B cell (primary cell): Measurements from ENCODE around the gene THEMIS. TPM values are rescaled to one million over a fixed set of nuclear protein-coding genes. Genes with fewer than 3 reads are reported as not detected.

Experiments
- ATAC-seq: fragments of 200-7000 bp; cut with Tn5 transposase; one replicate; pipeline ENCODE4 v1.10.0; 2021; ENCODE audit warnings: low read depth, mild to moderate bottlenecking, moderate number of reproducible peaks, moderate library complexity
- CTCF ChIA-PET: fragments of 350-600 bp; sonication (Branson Sonifier 250); formaldehyde crosslinking; loops from one replicate; lab custom pipeline; 2021; ENCODE audit warnings: antibody characterized with exemption, inconsistent platforms; lab: Charles Lee
- POLR2A ChIA-PET: fragments of 350-600 bp; sonication (Branson Sonifier 250); formaldehyde crosslinking; loops from one replicate; lab custom pipeline; 2021; ENCODE audit warnings: antibody characterized with exemption; lab: Charles Lee
- DNase-seq: peaks from one replicate; pipeline ENCODE4 v3.0.0; 2013
- H2AFZ ChIP-seq: 2 replicates; pipeline ENCODE4 v1.6.1; 2012; ENCODE audit warnings: mild to moderate bottlenecking, low read depth, low read length; ENCODE audit not compliant: insufficient read depth, poor library complexity, severe bottlenecking
- H3K27ac ChIP-seq, 2 donors: 1 replicate in 1 of 2; 2 replicates in 1 of 2; pipeline ENCODE4 v1.5.1; 2012 to 2013; ENCODE audit warnings: low read length in 2 of 2, mild to moderate bottlenecking in 2 of 2, moderate library complexity in 1 of 2
- H3K27me3 ChIP-seq, 4 experiments: fragments of 200-600 bp in 1 of 4; sonication (generic) in 1 of 4; replicated peaks in 1 of 4; 1 replicate in 2 of 4; 2 replicates in 2 of 4; pipeline versions ENCODE4 v1.6.1 to v1.7.0; 2013 to 2016; ENCODE audit warnings: low read length in 3 of 4, mild to moderate bottlenecking in 2 of 4, mixed read lengths in 1 of 4, moderate library complexity in 1 of 4; ENCODE audit not compliant: insufficient read depth in 4 of 4, control insufficient read depth in 3 of 4; ENCODE audit errors: control extremely low read depth in 1 of 4
- H3K36me3 ChIP-seq, 2 experiments: replicated peaks in 1 of 2; 1 replicate in 1 of 2; 2 replicates in 1 of 2; pipeline versions ENCODE4 v1.6.1 to v1.7.1; 2013; ENCODE audit warnings: low read length in 1 of 2; ENCODE audit not compliant: insufficient read depth in 2 of 2, control insufficient read depth in 1 of 2; ENCODE audit errors: control extremely low read depth in 1 of 2, extremely low read depth in 1 of 2
- H3K4me1 ChIP-seq, 2 donors: fragments of 200-600 bp in 1 of 2; sonication (generic) in 1 of 2; 1 replicate in 1 of 2; 2 replicates in 1 of 2; pipeline versions ENCODE4 v1.5.1 to v1.6.1; 2013 to 2017; ENCODE audit warnings: low read length in 2 of 2; ENCODE audit not compliant: control insufficient read depth in 2 of 2, insufficient read depth in 2 of 2
- H3K4me2 ChIP-seq: replicated peaks from 2 replicates; pipeline ENCODE3; 2012; ENCODE audit warnings: mild to moderate bottlenecking, low read depth, low read length; ENCODE audit not compliant: poor library complexity, severe bottlenecking
- H3K4me3 ChIP-seq, 5 experiments: fragments of 200-600 bp in 1 of 5; sonication (generic) in 1 of 5; 1 replicate in 3 of 5; 2 replicates in 2 of 5; pipeline versions ENCODE4 v1.5.1 to v1.7.0; 2011 to 2016; ENCODE audit warnings: low read length in 4 of 5, mild to moderate bottlenecking in 4 of 5, low read depth in 2 of 5, control low read depth in 1 of 5, moderate library complexity in 1 of 5; ENCODE audit not compliant: insufficient read depth in 1 of 5; ENCODE audit errors: control extremely low read depth in 1 of 5, extremely low read depth in 1 of 5
- H3K79me2 ChIP-seq: fragments of 200-600 bp; sonication (generic); one replicate; pipeline ENCODE4 v1.6.0; 2016; ENCODE audit warnings: low read length; ENCODE audit not compliant: control insufficient read depth, insufficient read depth
- H3K9ac ChIP-seq: fragments of 200-600 bp; sonication (generic); 2 replicates; pipeline ENCODE4 v1.6.1; 2017; ENCODE audit warnings: mild to moderate bottlenecking, low read length, moderate library complexity
- H3K9me3 ChIP-seq, 3 donors: one replicate each; pipeline versions ENCODE4 v1.6.1 to v1.7.1; 2013; ENCODE audit warnings: low read length in 2 of 3; ENCODE audit not compliant: control insufficient read depth in 2 of 3, insufficient read depth in 1 of 3; ENCODE audit errors: control extremely low read depth in 1 of 3
- H4K20me1 ChIP-seq: 2 replicates; pipeline ENCODE4 v1.6.0; 2012; ENCODE audit warnings: mild to moderate bottlenecking, low read length; ENCODE audit not compliant: insufficient read depth, control insufficient read depth, poor library complexity, severe bottlenecking
- H3K27ac Mint-ChIP-seq: one replicate; pipeline ENCODE4 v1.8.0; 2021; ENCODE audit warnings: mixed read lengths
- H3K27me3 Mint-ChIP-seq: one replicate; pipeline ENCODE4 v1.8.0; 2021; ENCODE audit warnings: mixed read lengths
- H3K4me1 Mint-ChIP-seq: one replicate; pipeline ENCODE4 v1.8.0; 2021; ENCODE audit warnings: mixed read lengths
- H3K4me3 Mint-ChIP-seq: one replicate; pipeline ENCODE4 v1.8.0; 2021; ENCODE audit warnings: mixed read lengths
- H3K9me3 Mint-ChIP-seq: one replicate; pipeline ENCODE4 v1.8.0; 2022; ENCODE audit warnings: mixed read lengths; ENCODE audit not compliant: insufficient read depth
- CTCF ChIP-seq: fragments of 200-600 bp; IDR thresholded peaks from one replicate; pipeline ENCODE4 v1.8.0; 2022; ENCODE audit warnings: antibody characterized with exemption, mild to moderate bottlenecking
- EZH2 ChIP-seq: IDR thresholded peaks from 2 replicates; pipeline ENCODE4 v1.6.1; 2012; ENCODE audit warnings: borderline replicate concordance, low read depth, mild to moderate bottlenecking, moderate library complexity, low read length; ENCODE audit not compliant: insufficient read depth, poor library complexity, severe bottlenecking
- WGBS: methylation state at CpG from one replicate; pipeline ENCODE4 v1.1.5; 2013; ENCODE audit warnings: missing lambda C conversion rate; ENCODE audit not compliant: insufficient coverage; 5-methylcytosine and 5-hydroxymethylcytosine counted together
- intact Hi-C: fragments of 100-400 bp; cut with micrococcal nuclease; formaldehyde crosslinking; loops from one replicate; pipeline ENCODE4 v1.10.0; 2022
- polyA plus RNA-seq: library from polyadenylated mRNA; depleted of rRNA; stranded (reverse); fragments of >200 nt; gene quantifications from 2 replicates; pipeline ENCODE4 v1.2.3, GENCODE V29; 2012
- total RNA-seq, 2 donors: library from RNA; stranded (reverse); fragments of 120-200 nt in 1 of 2; gene quantifications; 1 replicate in 1 of 2; 2 replicates in 1 of 2; pipeline versions ENCODE4 v1.2.3 to v1.2.4, GENCODE V29; 2013 to 2022

THEMIS gene
- total and polyA plus RNA-seq, 2 donors (not counting 1 experiment from before 2014, with no cell fraction given), result 0.10 to 0.30 TPM

GRCh38 chr6:127710668-127711067 lies 190.2 kb downstream of the THEMIS start:
- POLR2A ChIA-PET, result no interaction called here
- H3K4me1 Mint-ChIP-seq, result no peaks in the 10 kb centered on the region
- no peaks in the 10 kb centered on the region for H3K36me3 ChIP-seq
- ATAC-seq (no peak), DNase-seq (no peak)
- H3K27ac Mint-ChIP-seq, result no peak overlapping the region
- no peaks in the 10 kb centered on the region for H3K79me2 ChIP-seq
- CTCF ChIA-PET, result interaction anchor here (0.6 to 1.4 kb wide), 2 partner anchors 26 to 30 kb away, joined by 3 read pairs; no protein-coding TSS in a partner anchor
- no peak overlapping the region for H3K4me3 ChIP-seq
- H3K27me3 ChIP-seq, result no peaks in the 10 kb centered on the region
- no peaks in the 10 kb centered on the region for H3K9me3 ChIP-seq
- H3K9me3 Mint-ChIP-seq, result no peaks in the 10 kb centered on the region
- no peak overlapping the region for H3K4me2 ChIP-seq
- H3K9ac ChIP-seq, result no peak overlapping the region
- H3K4me1 ChIP-seq, result no peaks in the 10 kb centered on the region
- no peak overlapping the region for H3K27ac ChIP-seq
- intact Hi-C loops, result no loop called here
- 100% methylated on average over 1 of the region's 3 CpGs for WGBS
- no peak overlapping the region for H2AFZ ChIP-seq
- H4K20me1 ChIP-seq, result no peaks in the 10 kb centered on the region
- no peaks in the 10 kb centered on the region for H3K27me3 Mint-ChIP-seq
- no peak overlapping the region for H3K4me3 Mint-ChIP-seq
- TF ChIP-seq EZH2 (no peak), CTCF (no peak)

GRCh38 chr6:127706216-127706615 lies 194.6 kb downstream of the THEMIS start:
- Mint-ChIP-seq H3K9me3 (no peaks in the 10 kb centered on the region), H3K27me3 (no peaks in the 10 kb centered on the region)
- H3K9ac ChIP-seq, result no peak overlapping the region

More at GRCh38 chr6:127706216-127706615, 194.6 kb downstream of the THEMIS start:
- Histone ChIP-seq H2AFZ (no peak overlapping the region), H3K4me2 (no peak overlapping the region), H3K4me3 (no peak overlapping the region), H3K79me2 (no peaks in the 10 kb centered on the region), H3K9me3 (no peaks in the 10 kb centered on the region), H3K27me3 (no peaks in the 10 kb centered on the region), H4K20me1 (no peaks in the 10 kb centered on the region), H3K27ac (no peak overlapping the region), H3K4me1 (no peaks in the 10 kb centered on the region), H3K36me3 (no peaks in the 10 kb centered on the region)
- ATAC-seq, result no peak
- ChIA-PET CTCF (no interaction called here), POLR2A (no interaction called here)
- DNase-seq, result no peak
- Mint-ChIP-seq H3K4me3 (no peak overlapping the region), H3K4me1 (no peaks in the 10 kb centered on the region), H3K27ac (no peak overlapping the region)
- intact Hi-C loops, result no loop called here
- TF ChIP-seq EZH2, result no peak
- no peak for TF ChIP-seq CTCF
